Parathyroid adenoma (tissue), 2 donors: Measurements from ENCODE around the gene MGAT3.

Source experiments
- H2AFZ ChIP-seq: fragments of 300-600 bp; sonication (generic); one replicate; pipeline ENCODE4 v1.7.0; 2017; ENCODE audit warnings: antibody characterized with exemption, mild to moderate bottlenecking
- H3K27ac ChIP-seq: fragments of 300-600 bp; sonication (generic); one replicate; pipeline ENCODE4 v1.7.0; 2017
- H3K27me3 ChIP-seq: fragments of 300-600 bp; sonication (generic); one replicate; pipeline ENCODE4 v1.7.0; 2017; ENCODE audit warnings: low read length; ENCODE audit not compliant: control insufficient read depth, insufficient read depth
- H3K36me3 ChIP-seq: fragments of 300-600 bp; sonication (generic); one replicate; pipeline ENCODE4 v1.7.0; 2017; ENCODE audit warnings: low read length; ENCODE audit not compliant: control insufficient read depth, insufficient read depth
- H3K4me1 ChIP-seq: fragments of 300-600 bp; sonication (generic); one replicate; pipeline ENCODE4 v1.7.0; 2017; ENCODE audit warnings: control low read depth
- H3K4me2 ChIP-seq: fragments of 300-600 bp; sonication (generic); one replicate; pipeline ENCODE4 v1.7.0; 2017; ENCODE audit warnings: low read length
- H3K4me3 ChIP-seq: fragments of 300-600 bp; sonication (generic); one replicate; pipeline ENCODE4 v1.7.0; 2017; ENCODE audit warnings: low read depth, low read length
- H3K79me2 ChIP-seq: fragments of 300-600 bp; sonication (generic); one replicate; pipeline ENCODE4 v1.7.0; 2017; ENCODE audit warnings: control low read depth
- H3K9ac ChIP-seq: fragments of 300-600 bp; sonication (generic); one replicate; pipeline ENCODE4 v1.7.0; 2017; ENCODE audit warnings: mild to moderate bottlenecking
- H3K9me3 ChIP-seq: fragments of 300-600 bp; sonication (generic); one replicate; pipeline ENCODE4 v1.7.0; 2017; ENCODE audit warnings: low read length; ENCODE audit not compliant: control insufficient read depth
- TF ChIP-seq, protein P1 (sequence below): fragments of 300-600 bp; sonication (generic); IDR thresholded peaks from one replicate; pipeline ENCODE4 v1.7.0; 2017; ENCODE audit warnings: antibody characterized with exemption, mild to moderate bottlenecking
- donor health status: primary hyperparathyroidism.

The MGAT3 gene

DNA sequence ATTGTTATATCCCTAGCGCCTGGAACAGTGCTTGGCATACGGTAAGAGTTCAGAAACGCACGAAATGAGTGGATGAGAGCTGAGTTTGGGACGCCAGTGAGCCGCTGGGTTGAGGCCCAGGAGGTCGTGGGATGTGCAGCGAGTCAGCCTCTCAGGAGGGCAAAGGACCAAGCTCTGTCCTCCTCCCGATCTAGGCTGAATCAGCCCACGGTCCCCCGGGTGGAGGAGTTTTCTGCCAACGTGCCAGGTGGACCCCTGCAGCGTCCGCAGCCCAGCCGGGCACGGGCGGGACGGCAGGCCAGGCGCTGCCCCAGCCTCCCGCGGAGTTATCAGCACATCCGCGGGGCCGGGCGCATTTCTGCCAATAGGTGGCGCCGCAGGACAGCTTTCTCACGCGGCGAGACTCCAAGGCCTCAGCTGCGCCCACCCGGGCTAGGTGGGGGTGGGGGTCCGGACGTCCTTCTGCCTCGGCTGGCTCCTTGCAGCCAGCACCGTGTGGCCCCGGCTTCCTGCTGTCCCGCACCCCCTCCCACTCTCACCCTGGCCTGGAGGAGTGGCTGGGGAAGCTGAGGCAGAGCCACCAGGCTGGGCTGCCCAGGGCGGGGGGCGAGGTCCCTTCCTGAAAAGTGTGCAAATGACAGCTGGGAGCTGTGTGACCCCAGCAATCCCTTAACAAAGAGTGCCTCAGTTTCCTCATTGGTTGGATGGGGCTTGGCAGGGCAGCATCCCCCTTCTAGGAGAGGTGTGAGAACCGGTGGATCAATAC is 78.0 kb downstream of the MGAT3 start:
- no peak overlapping the region for H3K27ac ChIP-seq
- TF ChIP-seq, protein P1, sequence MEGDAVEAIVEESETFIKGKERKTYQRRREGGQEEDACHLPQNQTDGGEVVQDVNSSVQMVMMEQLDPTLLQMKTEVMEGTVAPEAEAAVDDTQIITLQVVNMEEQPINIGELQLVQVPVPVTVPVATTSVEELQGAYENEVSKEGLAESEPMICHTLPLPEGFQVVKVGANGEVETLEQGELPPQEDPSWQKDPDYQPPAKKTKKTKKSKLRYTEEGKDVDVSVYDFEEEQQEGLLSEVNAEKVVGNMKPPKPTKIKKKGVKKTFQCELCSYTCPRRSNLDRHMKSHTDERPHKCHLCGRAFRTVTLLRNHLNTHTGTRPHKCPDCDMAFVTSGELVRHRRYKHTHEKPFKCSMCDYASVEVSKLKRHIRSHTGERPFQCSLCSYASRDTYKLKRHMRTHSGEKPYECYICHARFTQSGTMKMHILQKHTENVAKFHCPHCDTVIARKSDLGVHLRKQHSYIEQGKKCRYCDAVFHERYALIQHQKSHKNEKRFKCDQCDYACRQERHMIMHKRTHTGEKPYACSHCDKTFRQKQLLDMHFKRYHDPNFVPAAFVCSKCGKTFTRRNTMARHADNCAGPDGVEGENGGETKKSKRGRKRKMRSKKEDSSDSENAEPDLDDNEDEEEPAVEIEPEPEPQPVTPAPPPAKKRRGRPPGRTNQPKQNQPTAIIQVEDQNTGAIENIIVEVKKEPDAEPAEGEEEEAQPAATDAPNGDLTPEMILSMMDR, result peak; percentile 85
- no peaks in the 10 kb centered on the region for H3K36me3 ChIP-seq
- no peak overlapping the region for H3K4me2 ChIP-seq
- H3K27me3 ChIP-seq, result no peaks in the 10 kb centered on the region
- no peak overlapping the region for H3K9ac ChIP-seq
- no peaks in the 10 kb centered on the region for H3K79me2 ChIP-seq
- H3K4me3 ChIP-seq, result no peak overlapping the region
- H2AFZ ChIP-seq, result peak overlapping the region; percentile 76
- H3K9me3 ChIP-seq, result no peaks in the 10 kb centered on the region
- peaks cover 3% of the 10 kb centered on the region for H3K4me1 ChIP-seq

DNA sequence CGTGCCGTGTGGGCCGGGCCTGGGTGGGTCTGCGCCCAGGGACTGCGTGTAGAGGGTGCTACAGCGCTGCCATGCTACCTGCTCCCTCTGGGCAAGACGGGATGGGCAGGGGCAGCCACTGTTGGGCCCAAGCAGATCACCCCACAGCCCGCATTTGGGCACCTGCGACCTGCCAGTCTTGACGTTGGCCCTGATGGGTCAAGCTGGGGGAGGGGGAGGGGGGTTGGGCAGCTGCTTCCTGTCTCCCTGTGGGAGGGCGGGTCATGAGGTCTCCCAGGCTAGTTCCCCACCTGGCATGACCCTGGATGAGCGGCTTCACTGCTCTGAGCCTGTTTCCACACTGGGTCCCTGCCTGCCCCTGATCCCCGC is 78.5 kb downstream of the MGAT3 start:
- Histone ChIP-seq H3K4me2 (no peak overlapping the region), H2AFZ (no peak overlapping the region), H3K27ac (no peak overlapping the region), H3K27me3 (no peaks in the 10 kb centered on the region), H3K9ac (no peak overlapping the region), H3K9me3 (no peaks in the 10 kb centered on the region), H3K36me3 (no peaks in the 10 kb centered on the region), H3K4me1 (peaks cover 3% of the 10 kb centered on the region), H3K79me2 (no peaks in the 10 kb centered on the region), H3K4me3 (no peak overlapping the region)
- TF ChIP-seq, protein P1, result no peak

DNA sequence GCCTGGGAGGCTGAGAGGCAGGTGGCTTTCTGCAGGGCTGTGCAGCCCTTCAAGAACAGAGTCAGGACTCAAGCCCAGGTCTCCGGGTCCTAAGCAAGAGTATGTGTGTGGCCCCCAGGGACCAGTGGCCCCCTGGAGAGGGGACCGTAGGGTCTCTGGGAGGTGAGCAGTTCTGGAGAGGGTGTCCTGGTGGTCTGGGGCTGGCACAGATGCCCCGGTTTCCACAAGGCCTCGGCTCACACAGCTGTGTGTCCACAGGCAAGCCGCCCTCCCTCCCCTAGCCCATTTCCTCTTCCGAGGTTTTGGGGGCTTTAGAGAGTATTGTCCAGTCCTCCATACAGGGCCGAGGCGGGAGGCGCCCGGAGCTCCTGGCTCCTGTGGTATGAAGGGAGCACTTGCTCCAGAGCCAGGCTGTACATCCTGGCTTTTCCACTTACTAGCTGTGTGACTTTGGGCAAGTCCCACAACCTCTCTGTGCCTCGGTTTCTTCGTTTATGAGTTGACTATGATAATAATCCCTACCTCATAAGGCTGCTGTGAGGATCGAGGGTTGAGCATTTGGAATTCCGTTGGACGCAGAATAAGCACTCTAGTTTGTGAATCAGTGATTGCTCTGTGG is 79.1 kb downstream of the MGAT3 start:
- H3K4me1 ChIP-seq, result peaks cover 3% of the 10 kb centered on the region
- H3K27ac ChIP-seq, result no peak overlapping the region
- H3K27me3 ChIP-seq, result no peaks in the 10 kb centered on the region
- H2AFZ ChIP-seq, result no peak overlapping the region
- H3K36me3 ChIP-seq, result no peaks in the 10 kb centered on the region
- no peaks in the 10 kb centered on the region for H3K9me3 ChIP-seq
- no peak overlapping the region for H3K4me2 ChIP-seq
- no peak overlapping the region for H3K9ac ChIP-seq
- no peak overlapping the region for H3K4me3 ChIP-seq
- TF ChIP-seq, protein P1, result no peak
- no peaks in the 10 kb centered on the region for H3K79me2 ChIP-seq

DNA sequence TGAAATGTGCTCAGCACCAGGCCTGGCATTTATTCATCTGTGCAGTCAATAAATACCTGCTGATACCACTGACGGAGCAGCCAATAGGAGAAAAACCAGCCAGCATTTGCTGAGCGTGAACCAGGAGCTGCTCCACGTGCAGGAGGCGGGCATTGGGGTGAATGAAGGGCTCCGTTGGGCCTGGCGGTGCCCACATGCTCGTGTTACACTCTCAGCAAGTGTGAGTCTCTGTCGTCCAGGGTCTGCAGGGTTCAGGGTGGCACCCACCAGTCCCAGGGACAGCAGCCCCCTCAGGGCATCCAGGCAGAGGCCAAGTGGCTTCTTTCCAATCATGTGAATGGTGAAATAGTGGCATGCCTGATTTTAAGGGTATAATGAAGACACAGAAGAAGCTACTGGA is 79.9 kb downstream of the MGAT3 start:
- Histone ChIP-seq H3K4me1 (no peaks in the 10 kb centered on the region), H3K36me3 (no peaks in the 10 kb centered on the region), H3K9ac (no peak overlapping the region), H3K27me3 (no peaks in the 10 kb centered on the region), H2AFZ (no peak overlapping the region), H3K9me3 (no peaks in the 10 kb centered on the region), H3K27ac (no peak overlapping the region), H3K4me3 (no peak overlapping the region), H3K79me2 (no peaks in the 10 kb centered on the region), H3K4me2 (no peak overlapping the region)
- TF ChIP-seq, protein P1, result no peak

DNA sequence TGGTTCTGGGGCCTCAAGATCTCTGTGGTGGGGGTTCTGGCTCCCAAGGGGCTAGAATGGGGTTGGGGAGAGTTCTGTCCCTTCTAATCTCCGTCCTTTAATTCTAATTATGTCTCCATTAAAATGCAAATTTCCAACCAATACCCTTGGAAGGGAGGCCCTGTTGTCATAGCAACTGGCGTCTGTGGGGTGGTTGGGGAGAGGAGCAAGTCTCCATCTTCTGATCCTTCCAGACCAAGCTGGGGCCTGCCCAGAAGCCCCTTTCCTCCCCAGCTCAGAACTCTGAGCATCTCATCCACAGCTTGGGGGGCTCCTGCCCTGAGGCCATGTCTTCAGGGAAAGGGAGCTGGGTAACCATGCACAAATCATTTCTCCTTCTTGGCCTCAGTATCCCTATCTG is 81.2 kb downstream of the MGAT3 start:
- Histone ChIP-seq H2AFZ (no peak overlapping the region), H3K4me1 (no peaks in the 10 kb centered on the region), H3K9ac (no peak overlapping the region), H3K36me3 (no peaks in the 10 kb centered on the region), H3K27me3 (no peaks in the 10 kb centered on the region), H3K4me3 (no peak overlapping the region), H3K9me3 (no peaks in the 10 kb centered on the region), H3K4me2 (no peak overlapping the region), H3K27ac (no peak overlapping the region), H3K79me2 (no peaks in the 10 kb centered on the region)
- TF ChIP-seq, protein P1, result no peak
